ENCODE data around the gene OXER1.

Gene OXER1

GRCh38 chr2:42788478-42788793 is 24.5 kb upstream of the OXER1 start:
- Histone ChIP-seq H3K4me3 (no peak overlapping the region), H3K27me3 (no peaks in the 10 kb centered on the region), H3K4me1 (peaks cover 0 to 25% (median 14%) of the 10 kb centered on the region in 4 donors), H3K9me3 (no peaks in the 10 kb centered on the region), H3K36me3 (peaks cover 0 to 11% (median 0%) of the 10 kb centered on the region in 3 donors), H3K27ac (no peak overlapping the region)
- DNase-seq: no peak
- intact Hi-C loops (cut with DNase I; ENCODE audit: low total_unique reads): no loop called here
- no peak for TF ChIP-seq CTCF (IDR thresholded peaks at IDR 0.05)

- DNase-seq: no peak
- no peak overlapping the region for H3K4me3 ChIP-seq
- TF ChIP-seq CTCF (IDR thresholded peaks at IDR 0.05): no peak
- H3K27me3 ChIP-seq: no peaks in the 10 kb centered on the region
- H3K4me1 ChIP-seq: peaks cover 0 to 21% (median 12%) of the 10 kb centered on the region in 4 donors
- H3K36me3 ChIP-seq: peaks cover 0 to 16% (median 0%) of the 10 kb centered on the region in 3 donors
- intact Hi-C loops (cut with DNase I; ENCODE audit: low total_unique reads): no loop called here
- no peaks in the 10 kb centered on the region for H3K9me3 ChIP-seq
- no peak overlapping the region for H3K27ac ChIP-seq
These were observed 24.0 kb upstream of the OXER1 start for GRCh38 chr2:42787788-42788477.

GRCh38 chr2:42787424-42787787 is 23.5 kb upstream of the OXER1 start:
- intact Hi-C loops (cut with DNase I; ENCODE audit: low total_unique reads): no loop called here

GRCh38 chr2:42786561-42787345 is 22.8 kb upstream of the OXER1 start:
- TF ChIP-seq CTCF (IDR thresholded peaks at IDR 0.05): no peak
- no peaks in the 10 kb centered on the region for H3K9me3 ChIP-seq
- DNase-seq: no peak
- no peak overlapping the region for H3K4me3 ChIP-seq
- intact Hi-C loops (cut with DNase I; ENCODE audit: low total_unique reads): no loop called here
- peaks cover 0 to 20% (median 5%) of the 10 kb centered on the region in 3 donors for H3K36me3 ChIP-seq
- no peaks in the 10 kb centered on the region for H3K27me3 ChIP-seq
- H3K4me1 ChIP-seq: peaks cover 0 to 17% (median 10%) of the 10 kb centered on the region in 4 donors
- no peak overlapping the region for H3K27ac ChIP-seq

More at GRCh38 chr2:42787424-42787787, 23.5 kb upstream of the OXER1 start:
- H3K27ac ChIP-seq: no peak overlapping the region
- H3K9me3 ChIP-seq: no peaks in the 10 kb centered on the region
- no peaks in the 10 kb centered on the region for H3K27me3 ChIP-seq
- no peak overlapping the region for H3K4me3 ChIP-seq
- peaks cover 0 to 20% (median 4%) of the 10 kb centered on the region in 3 donors for H3K36me3 ChIP-seq
- no peak for DNase-seq
- TF ChIP-seq CTCF (IDR thresholded peaks at IDR 0.05): no peak
- peaks cover 0 to 21% (median 12%) of the 10 kb centered on the region in 4 donors for H3K4me1 ChIP-seq

- no peak for TF ChIP-seq CTCF (IDR thresholded peaks at IDR 0.05)
- H3K27me3 ChIP-seq: no peaks in the 10 kb centered on the region
- intact Hi-C loops (cut with DNase I; ENCODE audit: low total_unique reads): no loop called here
- no peak overlapping the region for H3K4me3 ChIP-seq
- DNase-seq: no peak
- no peaks in the 10 kb centered on the region for H3K4me1 ChIP-seq
- peaks cover 0 to 20% (median 5%) of the 10 kb centered on the region in 3 donors for H3K36me3 ChIP-seq
- no peak overlapping the region for H3K27ac ChIP-seq
- H3K9me3 ChIP-seq: no peaks in the 10 kb centered on the region
These were observed 20.4 kb upstream of the OXER1 start for GRCh38 chr2:42784204-42784880.
